ENCODE data around the gene WTIP. TPM values are rescaled to one million over a fixed set of nuclear protein-coding genes. Genes with fewer than 3 reads are reported as not detected.

WTIP gene
- total and polyA plus RNA-seq, 2 donors from 2014 or later, result 15.5 to 22.3 TPM

DNA sequence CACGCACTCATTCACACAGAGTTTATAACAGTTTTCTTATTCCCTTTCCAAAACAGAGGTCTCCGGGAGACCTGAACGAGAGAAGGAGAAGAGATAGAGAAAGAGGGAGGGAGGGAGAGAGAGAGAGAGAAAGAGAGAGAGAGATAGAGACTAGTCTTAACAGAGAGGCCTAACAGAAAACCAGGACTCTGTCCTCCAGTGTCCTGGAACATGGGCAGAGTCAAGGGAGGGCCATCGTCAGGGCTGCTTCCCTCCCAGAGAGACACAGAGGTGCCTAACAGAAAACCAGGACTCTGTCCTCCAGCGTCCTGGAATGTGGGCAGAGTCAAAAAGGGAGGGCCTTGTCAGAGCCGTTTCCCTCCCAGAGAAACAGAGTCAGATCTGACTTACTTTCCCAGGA, 78.7 kb downstream of the WTIP start:
- FAIRE-seq (no peak), DNase-seq (no peak)
- Histone ChIP-seq H3K36me3 (ENCODE audit: control insufficient read depth in 2 of 3, insufficient read depth in 3 of 3, low read length in 3 of 3) (no peaks in the 10 kb centered on the region), H3K4me1 (ENCODE audit: control insufficient read depth in 2 of 3, insufficient read depth in 2 of 3, low read depth in 1 of 3, low read length in 3 of 3) (no peaks in the 10 kb centered on the region), H3K4me3 (ENCODE audit: low read length in 3 of 3) (no peak overlapping the region), H3K27ac (ENCODE audit: low read depth in 2 of 2, low read length in 2 of 2) (no peak overlapping the region), H3K9me3 (ENCODE audit: control insufficient read depth in 2 of 3, insufficient read depth in 1 of 3, low read length in 3 of 3) (no peaks in the 10 kb centered on the region), H3K27me3 (ENCODE audit: control insufficient read depth, insufficient read depth, low read length) (no peaks in the 10 kb centered on the region), H3K9ac (ENCODE audit: low read length in 3 of 3) (no peak overlapping the region)
- intact Hi-C loops (cut with DNase I), result no loop called here
- TF ChIP-seq, protein P1, sequence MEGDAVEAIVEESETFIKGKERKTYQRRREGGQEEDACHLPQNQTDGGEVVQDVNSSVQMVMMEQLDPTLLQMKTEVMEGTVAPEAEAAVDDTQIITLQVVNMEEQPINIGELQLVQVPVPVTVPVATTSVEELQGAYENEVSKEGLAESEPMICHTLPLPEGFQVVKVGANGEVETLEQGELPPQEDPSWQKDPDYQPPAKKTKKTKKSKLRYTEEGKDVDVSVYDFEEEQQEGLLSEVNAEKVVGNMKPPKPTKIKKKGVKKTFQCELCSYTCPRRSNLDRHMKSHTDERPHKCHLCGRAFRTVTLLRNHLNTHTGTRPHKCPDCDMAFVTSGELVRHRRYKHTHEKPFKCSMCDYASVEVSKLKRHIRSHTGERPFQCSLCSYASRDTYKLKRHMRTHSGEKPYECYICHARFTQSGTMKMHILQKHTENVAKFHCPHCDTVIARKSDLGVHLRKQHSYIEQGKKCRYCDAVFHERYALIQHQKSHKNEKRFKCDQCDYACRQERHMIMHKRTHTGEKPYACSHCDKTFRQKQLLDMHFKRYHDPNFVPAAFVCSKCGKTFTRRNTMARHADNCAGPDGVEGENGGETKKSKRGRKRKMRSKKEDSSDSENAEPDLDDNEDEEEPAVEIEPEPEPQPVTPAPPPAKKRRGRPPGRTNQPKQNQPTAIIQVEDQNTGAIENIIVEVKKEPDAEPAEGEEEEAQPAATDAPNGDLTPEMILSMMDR (IDR thresholded peaks at IDR 0.05; ENCODE audit: borderline replicate concordance, extremely low read depth, insufficient read depth), result no peak

Other genes starting within 250 kb of the WTIP start
- gene GARRE1, start 227.2 kb upstream of the WTIP start, total RNA-seq, result 37.7 TPM
- 5.5 TPM for gene GARRE1, start 227.2 kb upstream of the WTIP start, polyA plus RNA-seq (ENCODE audit: insufficient read depth, low read depth, low replicate concordance)
- 257 TPM for gene GPI, start 116.6 kb upstream of the WTIP start, total RNA-seq
- gene GPI, start 116.6 kb upstream of the WTIP start, polyA plus RNA-seq (ENCODE audit: insufficient read depth, low read depth, low replicate concordance), result 315 TPM
- 6.7 TPM for gene PDCD2L, start 77.4 kb upstream of the WTIP start, total RNA-seq
- 5.5 TPM for gene PDCD2L, start 77.4 kb upstream of the WTIP start, polyA plus RNA-seq (ENCODE audit: insufficient read depth, low read depth, low replicate concordance)
- 63.6 TPM for gene UBA2, start 53.4 kb upstream of the WTIP start, total RNA-seq
- gene UBA2, start 53.4 kb upstream of the WTIP start, polyA plus RNA-seq (ENCODE audit: insufficient read depth, low read depth, low replicate concordance), result 41.3 TPM
- gene SCGB2B2, start 195.4 kb downstream of the WTIP start, total RNA-seq, result 1.1 TPM
- gene SCGB2B2, start 195.4 kb downstream of the WTIP start, polyA plus RNA-seq (ENCODE audit: insufficient read depth, low read depth, low replicate concordance), result 0.73 TPM
- 36.4 TPM for gene ZNF302, start 195.9 kb downstream of the WTIP start, total RNA-seq
- gene ZNF302, start 195.9 kb downstream of the WTIP start, polyA plus RNA-seq (ENCODE audit: insufficient read depth, low read depth, low replicate concordance), result 25.5 TPM

Measured in kidney (tissue), 14 donors.